Activated CD8-positive, alpha-beta memory T cell treated with anti-CD3 and anti-CD28 coated beads, Interleukin-2, amount 50 U/mL, for 24 hours (primary cell): Measurements from ENCODE around the gene SELP.

Source experiments
- DNase-seq: peaks from one replicate; pipeline ENCODE4 v3.0.0-alpha.2; 2020; ENCODE audit errors: extremely low read depth

SELP gene

DNA sequence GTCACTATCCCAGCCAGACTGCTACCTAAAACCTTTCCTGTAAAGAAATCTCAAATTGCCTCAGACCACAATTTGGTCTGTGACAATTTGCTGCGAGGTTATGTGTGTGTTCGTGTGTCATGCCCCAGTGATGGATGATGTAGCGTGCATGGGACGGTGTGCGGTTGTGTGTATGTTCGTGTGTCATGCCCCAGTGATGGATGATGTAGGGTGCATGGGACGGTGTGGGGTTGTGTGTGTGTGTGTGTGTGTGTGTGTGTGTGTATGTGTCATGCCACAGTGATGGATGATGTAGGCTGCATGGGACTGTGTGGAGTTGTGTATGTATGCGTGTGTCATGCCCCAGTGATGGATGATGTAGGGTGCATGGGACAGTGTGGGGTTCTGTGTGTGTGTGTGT lies 9.4 kb downstream of the SELP start:
- no peak for DNase-seq

DNA sequence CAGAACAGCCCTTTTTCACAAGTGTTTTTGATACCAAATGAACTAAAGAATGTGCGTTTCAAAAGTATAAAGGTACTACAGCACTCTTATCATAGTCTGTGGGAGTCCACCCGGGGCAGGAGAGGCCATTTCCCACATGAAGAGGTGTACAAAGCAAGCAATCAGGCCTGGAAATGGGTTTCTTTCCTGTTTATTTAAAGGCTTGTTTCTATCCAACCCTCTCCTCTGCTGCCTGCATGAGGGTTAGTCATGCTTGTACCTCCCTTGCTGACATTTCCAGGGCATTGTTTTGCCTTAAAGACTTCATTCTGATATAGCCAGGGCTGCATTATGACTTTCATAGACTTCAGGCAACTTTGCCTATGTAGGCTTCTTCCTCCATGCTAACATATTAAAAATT lies 11.6 kb downstream of the SELP start:
- no peak for DNase-seq

DNA sequence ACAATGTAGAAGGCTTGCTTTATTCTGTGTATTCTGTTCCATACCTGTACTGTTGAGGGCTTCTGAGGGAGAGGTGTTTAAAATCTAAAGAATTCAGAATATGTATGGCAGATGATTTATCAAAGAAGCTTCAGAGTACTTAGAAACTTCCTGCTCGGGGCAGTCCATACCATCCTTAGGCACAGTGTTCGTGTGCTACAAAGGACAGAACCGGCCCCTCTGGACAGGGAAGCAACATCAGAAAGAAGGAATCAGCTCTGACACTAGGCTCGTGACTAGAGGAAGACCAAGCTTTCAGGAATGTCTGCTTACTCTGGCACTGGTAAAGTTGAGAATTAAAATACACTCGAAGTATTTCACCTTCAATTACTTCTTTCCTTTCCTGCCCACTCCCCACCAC lies 14.1 kb downstream of the SELP start:
- no peak for DNase-seq

DNA sequence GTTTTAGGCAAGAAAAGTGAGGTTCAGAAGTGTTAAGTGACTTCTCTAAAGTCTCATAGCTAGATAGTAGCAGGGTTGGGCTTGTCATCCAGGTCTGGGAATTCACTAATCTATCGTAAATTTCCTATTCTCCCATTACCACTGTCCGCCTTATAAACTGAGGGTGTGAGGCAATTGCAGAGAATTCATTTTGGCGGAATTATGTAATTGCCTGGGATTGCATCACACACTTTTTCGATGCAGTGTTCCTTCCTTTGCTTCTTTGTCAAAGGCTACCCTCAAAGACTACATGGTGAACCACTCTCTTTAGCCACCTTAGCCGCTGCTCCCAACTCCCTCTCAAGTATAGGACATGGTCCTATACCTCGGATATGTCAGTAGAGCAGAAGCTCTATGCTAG lies 19.1 kb downstream of the SELP start:
- no peak for DNase-seq

DNA sequence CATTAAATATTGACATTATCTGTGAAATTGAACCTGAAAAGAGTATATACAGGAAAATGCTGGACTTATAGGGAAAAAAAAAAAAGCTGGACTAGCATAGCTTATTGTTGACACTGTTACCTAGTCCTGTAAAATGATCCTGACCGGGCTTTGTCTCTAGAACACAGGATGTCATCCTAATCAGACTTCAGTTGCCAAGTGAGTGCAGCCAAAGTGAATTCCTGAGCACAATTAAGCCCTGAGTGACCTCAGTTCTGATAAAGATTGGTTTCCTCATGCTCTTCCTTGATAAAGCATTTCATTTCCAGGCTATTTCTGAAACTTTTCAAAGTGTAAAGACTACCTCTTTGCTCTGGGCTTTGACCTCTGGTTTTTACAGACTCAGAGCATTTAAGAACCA lies 19.8 kb downstream of the SELP start:
- no peak for DNase-seq

DNA sequence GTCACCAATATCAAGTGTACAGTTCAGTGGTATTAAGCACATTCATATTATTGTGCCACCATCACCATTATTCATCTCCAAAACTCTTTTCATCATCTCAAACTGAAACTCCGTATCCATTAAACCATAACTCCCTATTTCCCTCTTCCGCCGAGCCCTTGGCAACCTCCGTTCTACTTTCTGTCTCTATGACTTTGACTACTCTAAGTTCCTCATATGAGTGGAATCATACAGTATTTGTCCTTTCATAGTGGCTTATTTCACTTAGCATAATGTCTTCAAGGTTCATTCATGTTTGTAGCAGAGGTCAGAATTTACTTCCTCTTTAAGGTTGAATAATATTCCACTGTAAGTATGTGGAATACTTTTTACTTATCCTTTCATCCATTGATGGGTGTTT lies 21.7 kb downstream of the SELP start:
- DNase-seq = no peak

DNA sequence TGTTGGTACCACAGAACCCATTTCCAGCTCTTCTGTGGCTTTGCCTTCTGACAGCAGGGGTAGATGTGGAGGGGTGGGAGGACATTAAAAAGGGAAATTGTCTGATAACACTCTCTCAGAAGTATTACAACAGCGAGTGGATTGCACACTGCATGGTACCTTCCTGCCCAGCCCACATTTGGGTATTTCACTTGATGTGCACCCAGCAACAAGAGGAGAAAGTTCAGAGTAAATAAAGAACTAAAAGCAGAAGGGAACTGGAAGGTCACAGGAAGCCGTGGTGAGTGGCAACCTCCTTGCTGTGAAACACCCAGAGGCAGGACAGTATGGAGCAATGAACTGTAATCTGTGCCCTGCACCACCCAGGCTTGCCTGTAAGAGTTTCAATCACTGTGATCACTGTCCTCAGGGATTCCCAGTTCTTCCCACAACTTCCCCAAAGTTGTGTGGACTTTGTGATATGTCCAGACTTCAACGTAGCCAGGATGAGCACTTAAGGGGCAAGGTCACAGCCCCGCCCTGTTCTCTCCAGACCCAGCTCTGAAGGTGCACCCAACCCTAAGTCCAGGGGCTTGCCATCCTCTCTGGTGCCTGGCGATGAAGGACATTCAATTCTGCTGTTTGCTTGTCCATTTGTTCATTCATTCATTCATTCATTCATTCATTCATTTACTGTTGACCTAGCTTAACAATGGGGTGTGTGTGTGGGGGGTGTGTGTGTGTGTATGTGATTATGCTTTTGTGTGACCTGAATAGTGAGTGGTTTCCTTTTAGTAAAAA lies 25.0 kb downstream of the SELP start:
- no peak for DNase-seq

DNA sequence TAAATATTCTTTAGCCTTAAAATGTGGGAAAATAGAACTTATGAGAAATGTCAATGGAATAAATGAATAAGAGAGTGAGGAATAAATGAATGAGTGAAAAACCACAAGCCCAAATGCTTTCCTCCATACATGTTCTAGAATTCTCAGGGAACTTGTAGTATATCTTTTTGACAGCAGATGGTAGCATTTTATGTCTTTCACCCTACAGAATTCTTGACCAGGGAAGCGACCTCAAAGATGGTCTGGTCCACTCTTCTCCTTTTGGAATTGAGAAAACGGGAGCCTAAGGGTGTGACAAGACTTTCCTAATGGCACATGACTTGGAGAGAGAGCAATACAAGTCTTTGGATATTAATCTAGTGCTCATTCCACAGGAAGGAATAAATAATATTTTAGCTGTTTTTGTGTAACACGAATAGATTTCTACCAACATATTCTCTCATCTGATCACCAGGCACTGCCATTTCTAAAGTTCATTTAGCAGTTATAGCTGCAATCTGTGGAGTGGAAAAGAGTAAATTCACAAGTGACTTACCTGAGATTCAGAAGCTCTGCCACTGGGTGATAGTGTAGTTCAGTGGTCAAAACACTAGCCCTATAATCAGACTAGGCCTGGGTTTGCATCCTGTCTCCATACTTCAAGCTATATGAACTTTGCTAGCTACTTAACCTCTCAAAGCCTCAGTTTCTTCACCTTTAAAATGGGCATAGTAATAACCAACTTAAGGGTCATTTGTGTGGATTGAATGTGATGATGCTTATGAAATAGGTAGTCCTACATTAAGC lies 28.6 kb downstream of the SELP start:
- no peak for DNase-seq

DNA sequence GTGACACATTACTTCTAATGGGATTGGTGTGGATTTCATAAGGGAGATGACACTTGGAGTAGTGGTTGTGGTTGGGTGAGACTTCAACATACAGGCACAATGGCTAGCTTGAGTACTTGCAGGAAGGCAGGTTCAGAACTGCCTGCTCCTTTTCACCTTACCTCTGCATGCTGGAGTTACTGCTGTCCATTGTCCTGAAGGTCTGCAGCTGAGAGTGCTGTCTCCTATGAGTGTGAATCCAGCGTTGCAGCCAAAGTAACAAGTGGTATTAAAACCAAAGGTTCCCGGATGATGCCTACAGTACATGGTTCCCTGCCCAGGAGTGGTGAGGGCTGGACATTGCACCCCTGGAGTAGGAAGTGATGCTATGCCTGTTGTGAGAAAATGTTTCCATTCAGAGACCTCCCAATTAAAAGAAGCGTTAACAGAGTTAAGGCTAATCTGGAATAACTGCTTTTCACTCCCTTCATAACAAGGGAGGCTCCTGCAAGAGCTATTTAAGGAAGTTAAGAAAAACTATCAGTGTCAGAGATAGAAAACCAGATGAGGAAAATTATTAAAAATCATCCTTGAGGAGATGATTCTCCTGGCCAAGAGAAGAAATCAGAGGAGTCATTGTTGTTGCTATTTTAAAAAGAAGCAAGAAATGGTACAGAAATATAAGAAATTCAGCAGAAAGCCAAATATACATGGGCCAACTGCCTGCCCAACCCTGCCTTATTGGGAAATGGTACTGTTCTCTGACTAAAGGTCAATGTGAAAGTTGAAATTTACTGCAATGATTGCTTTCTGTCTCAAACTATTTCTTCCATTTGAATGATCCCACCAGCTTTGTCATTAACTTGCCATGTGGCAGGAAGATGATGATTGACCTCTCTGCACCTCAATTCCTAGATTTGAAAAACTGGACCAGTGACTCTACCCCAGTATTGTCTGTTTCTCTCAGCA lies 33.9 kb downstream of the SELP start:
- DNase-seq = no peak

DNA sequence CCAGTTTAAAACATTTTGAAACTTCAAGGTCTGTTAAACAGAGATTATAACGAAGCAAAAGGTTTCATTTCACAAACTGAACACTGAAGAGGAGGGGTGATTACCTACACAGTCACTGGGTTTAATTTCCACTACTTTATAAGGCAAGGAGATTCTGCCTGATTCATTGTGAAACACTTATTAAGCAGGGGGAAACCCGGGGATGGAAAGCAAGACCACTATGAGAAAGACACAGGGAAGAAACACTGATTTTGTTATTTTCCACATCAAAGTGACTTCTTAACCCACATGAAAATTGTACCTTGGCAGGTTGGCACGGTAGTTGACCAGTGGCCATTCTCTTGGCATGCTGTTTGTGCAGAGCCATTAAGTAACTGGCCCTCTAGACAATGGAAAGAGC lies 35.5 kb downstream of the SELP start:
- DNase-seq = no peak

DNA sequence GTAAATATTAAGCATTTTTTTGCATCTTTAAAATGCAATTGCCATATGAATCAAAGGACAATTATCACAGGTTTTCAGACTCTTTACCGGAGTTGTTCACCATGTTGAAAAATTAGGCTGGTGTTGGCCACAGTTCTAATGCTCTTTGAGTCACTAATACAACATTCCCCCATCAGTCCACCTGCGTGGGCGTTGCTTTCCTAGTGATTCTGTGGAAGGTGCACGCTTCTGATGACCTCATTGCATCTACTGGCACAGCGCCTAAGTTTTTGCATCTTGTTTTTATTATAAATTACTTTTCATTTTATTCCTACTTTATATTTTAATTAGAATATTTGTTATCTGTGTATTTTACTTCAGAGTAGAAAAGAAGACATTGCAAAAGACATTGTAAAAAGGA lies 39.0 kb downstream of the SELP start:
- no peak for DNase-seq

DNA sequence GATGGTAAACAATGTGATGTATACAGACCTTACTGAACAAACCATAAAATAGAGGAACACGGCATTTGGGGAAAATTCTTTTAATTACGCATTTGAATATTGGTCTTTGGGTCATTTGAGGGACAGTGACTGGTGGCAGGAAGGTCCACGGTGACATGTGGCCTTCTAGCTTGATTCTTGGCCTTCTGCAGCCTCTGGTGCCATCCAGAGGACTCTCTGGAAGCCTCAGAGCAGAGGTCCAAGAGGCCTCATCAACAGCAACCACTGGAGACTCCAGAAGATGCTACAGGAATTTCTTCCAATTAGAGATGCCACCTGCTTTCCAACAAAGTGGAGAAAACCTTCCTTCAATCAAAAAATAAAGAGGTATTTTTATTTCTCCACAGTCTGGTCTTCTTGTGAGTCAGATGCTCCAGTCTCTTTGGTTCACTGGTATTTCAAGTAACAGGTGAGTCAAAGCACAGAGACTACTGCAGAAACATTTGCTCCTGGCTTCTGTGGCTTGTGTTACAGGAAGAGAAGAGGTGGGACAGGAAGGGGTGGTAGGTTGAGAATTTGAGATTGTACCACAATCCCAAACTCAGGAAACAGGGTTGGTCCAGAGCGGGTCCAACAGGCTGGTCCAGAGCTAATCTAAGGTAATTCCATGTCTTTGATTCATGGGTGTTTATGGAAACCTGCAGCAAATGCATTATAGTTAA lies 41.0 kb downstream of the SELP start:
- no peak for DNase-seq

DNA sequence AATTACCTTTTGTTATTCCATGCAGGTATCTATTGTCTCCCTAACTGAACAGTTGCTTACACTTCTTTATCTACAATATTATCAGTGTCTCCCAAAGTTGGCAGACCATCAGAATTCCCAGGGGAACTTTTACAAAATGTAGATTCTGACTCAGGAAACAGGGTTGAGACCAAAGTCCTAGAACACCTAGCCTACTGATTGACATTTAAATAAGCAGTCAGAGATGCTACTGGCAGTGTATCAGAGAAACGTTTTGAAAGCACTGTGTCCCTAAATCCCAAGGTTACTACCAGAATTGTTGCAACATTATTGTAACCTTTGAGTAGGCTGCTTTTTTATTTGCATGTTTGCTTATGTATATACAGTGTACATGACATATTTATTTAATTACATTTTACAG lies 41.8 kb downstream of the SELP start:
- no peak for DNase-seq

DNA sequence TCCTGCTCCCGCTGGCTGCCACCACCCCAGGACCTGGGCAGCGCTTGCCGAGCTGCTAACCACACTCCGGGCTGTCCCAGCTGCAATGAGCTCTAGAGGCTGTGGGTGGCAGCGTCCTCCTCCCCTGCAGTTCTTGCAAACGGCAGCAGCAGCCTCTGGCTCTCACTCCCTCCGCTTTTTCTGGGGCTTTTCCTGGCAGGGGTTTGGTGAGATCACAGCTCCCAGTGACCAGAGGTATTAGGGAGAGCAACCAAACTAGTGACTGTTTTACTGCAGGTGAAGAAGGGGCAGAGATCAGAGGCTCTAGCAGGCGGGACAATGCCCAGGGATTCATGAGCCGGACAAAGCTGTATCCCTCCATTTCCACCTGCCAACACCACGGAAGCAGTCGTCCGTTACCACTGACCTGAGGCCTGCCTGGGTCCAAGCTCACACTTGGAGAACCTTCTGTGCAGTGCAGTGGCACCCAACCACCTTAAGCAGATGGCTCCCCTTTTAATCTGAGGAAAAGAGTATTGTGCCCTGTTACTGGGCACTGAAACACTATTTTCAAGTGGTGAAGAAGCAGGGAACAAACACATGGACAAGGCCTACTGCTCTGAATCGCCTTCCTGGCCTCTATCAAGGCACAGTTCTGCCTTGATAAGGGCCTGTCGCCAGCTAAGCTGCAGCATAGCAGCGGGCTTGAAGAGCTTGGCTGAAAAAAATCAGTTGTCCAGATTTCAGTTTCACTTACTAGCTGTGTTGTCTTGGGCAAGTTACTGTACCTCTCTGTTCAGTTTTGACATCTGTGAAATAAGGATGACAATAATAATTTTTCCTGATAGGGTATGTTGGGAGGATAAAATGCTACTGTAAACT lies 43.3 kb downstream of the SELP start, which contains the start of gene F5:
F5 (minus strand) TSS at position 87 of the 861 bp plus-strand sequence. CDS start 95 bp downstream, outside the sequence.
- peak; percentile 49 for DNase-seq

DNA sequence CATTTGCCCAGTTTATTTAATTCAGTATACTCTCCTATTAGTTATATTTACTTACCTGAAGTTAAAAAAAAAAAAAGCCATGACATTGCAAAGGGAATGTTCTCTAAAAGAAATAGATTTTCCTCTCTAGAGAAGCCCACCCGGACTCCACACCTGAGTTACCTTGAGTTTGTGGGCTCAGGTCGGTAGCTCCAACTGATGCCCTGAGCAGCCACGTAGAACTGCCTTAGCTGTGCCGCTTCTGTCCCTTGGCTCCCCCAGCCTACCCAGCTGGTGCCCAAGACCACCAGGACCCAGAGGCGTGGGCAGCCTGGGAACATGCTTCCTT lies 43.9 kb downstream of the SELP start:
- no peak for DNase-seq

DNA sequence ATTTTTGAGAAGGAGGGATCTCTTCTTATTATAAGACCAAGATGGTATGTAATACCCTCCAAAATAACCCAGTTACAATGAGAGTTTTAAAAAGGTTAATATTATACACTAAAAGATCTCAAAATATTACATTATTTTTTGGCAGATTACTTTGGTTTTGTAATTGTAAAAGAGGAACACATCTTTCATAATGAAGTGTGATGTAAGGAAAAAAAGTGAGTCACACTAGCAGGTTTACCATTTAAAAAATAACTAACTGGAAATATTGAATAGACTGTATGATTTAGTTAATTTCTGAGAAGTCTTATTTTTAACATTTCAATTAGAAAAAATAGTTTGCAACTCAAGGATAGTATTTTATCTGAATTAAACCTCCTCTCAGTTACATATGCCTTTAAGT lies 44.7 kb downstream of the SELP start:
- no peak for DNase-seq

DNA sequence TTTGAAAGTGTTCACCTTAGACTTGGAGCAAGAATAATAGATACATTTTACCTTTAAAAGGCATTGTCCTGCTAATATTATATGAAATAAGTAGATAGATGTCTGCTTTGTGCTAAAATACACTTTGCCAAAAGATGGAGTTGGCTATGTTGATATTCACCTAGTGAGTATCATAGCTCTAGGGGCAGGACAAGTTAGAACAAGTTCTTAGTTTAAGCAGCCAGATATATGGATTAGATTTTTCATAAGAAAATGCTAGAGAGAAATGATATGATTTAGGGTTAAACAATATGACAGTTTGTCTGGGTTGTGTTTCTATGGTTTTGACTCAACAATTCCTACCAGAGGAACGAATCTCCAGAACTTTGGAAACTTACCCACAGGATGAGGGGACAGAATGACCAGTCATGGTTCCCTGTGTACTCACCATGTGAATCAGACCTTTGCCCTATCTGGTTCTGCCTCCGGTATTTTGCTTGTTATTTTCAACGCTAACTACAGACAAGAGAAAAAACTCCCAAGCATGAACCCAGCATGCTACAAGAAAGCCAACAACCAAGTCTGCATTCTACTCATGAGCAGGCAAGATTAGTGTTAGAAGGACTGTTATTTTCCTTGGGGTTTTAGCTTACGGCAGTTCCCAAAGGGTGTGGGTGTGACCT lies 45.3 kb downstream of the SELP start:
- DNase-seq = no peak

DNA sequence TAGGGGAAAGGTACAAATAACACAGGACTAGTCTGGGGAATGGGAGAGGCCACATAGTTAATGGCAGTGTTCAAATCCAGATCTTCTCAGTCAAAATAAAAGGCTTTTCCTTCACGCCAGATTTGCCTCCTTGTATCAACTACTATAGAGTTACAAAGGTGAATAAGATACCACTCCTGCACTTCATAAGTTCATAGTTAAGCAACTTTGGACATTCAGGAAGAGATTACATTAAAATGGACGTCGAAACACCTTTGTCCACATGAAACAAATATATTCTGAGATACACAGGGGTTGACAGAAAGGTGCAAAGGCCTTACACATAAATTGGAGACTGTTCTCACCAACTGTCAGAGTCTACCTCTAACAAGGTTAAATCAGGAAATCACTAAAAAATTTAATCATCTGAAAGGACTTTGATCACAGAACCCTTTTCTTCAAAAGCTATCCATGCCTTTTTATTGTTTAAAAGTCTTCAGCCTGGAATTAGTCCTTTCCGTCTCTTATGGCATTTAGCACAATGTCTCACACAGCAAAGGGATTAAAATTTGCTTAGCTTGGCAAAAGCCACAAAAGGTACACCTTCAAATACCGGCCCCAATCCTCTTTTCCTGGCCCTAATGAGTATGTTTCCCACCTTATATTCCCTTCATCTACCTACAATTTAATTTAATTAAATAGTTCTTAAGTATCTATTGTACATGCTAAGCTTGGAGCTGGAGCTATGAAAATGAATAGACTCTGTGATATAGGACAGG lies 51.8 kb downstream of the SELP start:
- no peak for DNase-seq

DNA sequence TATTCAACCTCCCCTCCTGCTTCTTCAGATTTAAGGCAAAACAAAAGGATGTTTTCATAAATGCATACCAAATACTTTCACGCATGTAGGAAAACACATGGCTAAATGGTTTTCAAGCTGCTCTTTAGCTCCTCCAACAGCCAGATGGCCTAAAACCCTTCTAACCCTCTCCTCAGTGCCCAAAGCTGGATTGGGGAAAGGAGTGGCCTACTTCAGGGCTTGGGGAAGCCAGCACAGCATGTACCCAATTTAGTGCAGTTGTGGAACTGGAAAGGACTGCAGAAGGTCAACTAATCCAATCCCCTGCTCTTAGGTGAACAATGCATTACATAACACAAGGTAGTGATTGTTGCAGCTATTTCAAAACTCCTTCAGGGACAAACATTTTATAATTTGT lies 53.0 kb downstream of the SELP start:
- no peak for DNase-seq
